Astrocyte (in vitro differentiated cells and primary cell): ENCODE data around the gene GMNN. TPM values are rescaled to one million over a fixed set of nuclear protein-coding genes. Genes with fewer than 3 reads are reported as not detected.

Experiments
- DNase-seq: peaks from one replicate; pipeline ENCODE4 v3.0.0-alpha.2; 2010; ENCODE audit warnings: low read depth
- FAIRE-seq: peaks from 2 replicates; lab custom pipeline; 2011; peaks lifted over from hg19 to GRCh38; lab: Jason Lieb, UNC
- H2AFZ ChIP-seq: 2 replicates; pipeline ENCODE4 v1.6.0; 2012; ENCODE audit warnings: low read depth, low read length, inconsistent platforms
- H3K27ac ChIP-seq: 2 replicates; pipeline ENCODE4 v1.5.1; 2011; ENCODE audit warnings: low read depth, low read length, inconsistent platforms
- H3K27me3 ChIP-seq: 2 replicates; pipeline ENCODE4 v1.6.0; 2011; ENCODE audit warnings: low read length, inconsistent platforms; ENCODE audit not compliant: insufficient read depth
- H3K36me3 ChIP-seq: 2 replicates; pipeline ENCODE4 v1.5.1; 2011; ENCODE audit warnings: low read length, inconsistent platforms; ENCODE audit not compliant: insufficient read depth
- H3K4me1 ChIP-seq: 2 replicates; pipeline ENCODE4 v1.5.1; 2011; ENCODE audit warnings: low read length, inconsistent platforms; ENCODE audit not compliant: insufficient read depth
- H3K4me2 ChIP-seq: 2 replicates; pipeline ENCODE4 v1.6.0; 2012; ENCODE audit warnings: low read length, inconsistent platforms
- H3K4me3 ChIP-seq: 2 replicates; pipeline ENCODE4 v1.5.1; 2011; ENCODE audit warnings: low read depth, mild to moderate bottlenecking, low read length, inconsistent platforms; ENCODE audit not compliant: insufficient read depth
- H3K79me2 ChIP-seq: 2 replicates; pipeline ENCODE4 v1.6.0; 2012; ENCODE audit warnings: mild to moderate bottlenecking, low read length, inconsistent platforms; ENCODE audit not compliant: insufficient read depth
- H3K9ac ChIP-seq: 2 replicates; pipeline ENCODE4 v1.6.0; 2012; ENCODE audit warnings: mild to moderate bottlenecking, low read length, inconsistent platforms
- H3K9me3 ChIP-seq: 2 replicates; pipeline ENCODE4 v1.5.1; 2012; ENCODE audit warnings: low read depth, mild to moderate bottlenecking, low read length, inconsistent platforms; ENCODE audit not compliant: insufficient read depth
- H4K20me1 ChIP-seq: 2 replicates; pipeline ENCODE4 v1.6.0; 2012; ENCODE audit warnings: low read length, inconsistent platforms; ENCODE audit not compliant: insufficient read depth
- H3K27ac Mint-ChIP-seq: one replicate; pipeline ENCODE4 v1.8.0; 2021; ENCODE audit warnings: mild to moderate bottlenecking, mixed read lengths; ENCODE audit not compliant: unreplicated experiment
- H3K27me3 Mint-ChIP-seq: one replicate; pipeline ENCODE4 v1.8.0; 2021; ENCODE audit warnings: low read depth, mixed read lengths; ENCODE audit not compliant: unreplicated experiment
- H3K36me3 Mint-ChIP-seq: one replicate; pipeline ENCODE4 v1.8.0; 2021; ENCODE audit warnings: low read depth, mixed read lengths; ENCODE audit not compliant: unreplicated experiment
- H3K4me1 Mint-ChIP-seq: one replicate; pipeline ENCODE4 v1.8.0; 2021; ENCODE audit warnings: low read depth, mixed read lengths; ENCODE audit not compliant: unreplicated experiment
- H3K4me3 Mint-ChIP-seq: one replicate; pipeline ENCODE4 v1.8.0; 2021; ENCODE audit warnings: mild to moderate bottlenecking, moderate library complexity, mixed read lengths; ENCODE audit not compliant: unreplicated experiment
- H3K9me3 Mint-ChIP-seq: one replicate; pipeline ENCODE4 v1.8.0; 2021; ENCODE audit warnings: mild to moderate bottlenecking, mixed read lengths; ENCODE audit not compliant: unreplicated experiment
- CTCF ChIP-seq: IDR thresholded peaks from 2 replicates; pipeline ENCODE4 v1.5.1; 2011; ENCODE audit warnings: low read depth, mild to moderate bottlenecking, inconsistent platforms, low read length, moderate library complexity; ENCODE audit not compliant: insufficient read depth
- EZH2 ChIP-seq: IDR thresholded peaks from 2 replicates; pipeline ENCODE4 v1.6.1; 2012; ENCODE audit warnings: mild to moderate bottlenecking, low read length, inconsistent platforms; ENCODE audit not compliant: insufficient read depth
- total RNA-seq: library from RNA; stranded (reverse); gene quantifications from 2 replicates; pipeline ENCODE4 v1.2.1, GENCODE V29; 2021

The GMNN gene
- total RNA-seq, 1 donor from 2014 or later = 16.4 TPM

GRCh38 chr6:24827162-24827561 is 52.4 kb downstream of the GMNN start:
- Histone ChIP-seq H3K79me2 (no peaks in the 10 kb centered on the region), H3K36me3 (no peaks in the 10 kb centered on the region), H2AFZ (no peak overlapping the region), H3K9ac (no peak overlapping the region), H3K9me3 (no peaks in the 10 kb centered on the region), H3K4me2 (no peak overlapping the region), H3K4me3 (no peak overlapping the region), H4K20me1 (no peaks in the 10 kb centered on the region), H3K27me3 (no peaks in the 10 kb centered on the region), H3K4me1 (no peaks in the 10 kb centered on the region), H3K27ac (no peak overlapping the region)
- H3K27ac Mint-ChIP-seq = no peak overlapping the region
- H3K9me3 Mint-ChIP-seq = no peaks in the 10 kb centered on the region
- DNase-seq (no peak), FAIRE-seq (no peak)
- H3K4me1 Mint-ChIP-seq = no peaks in the 10 kb centered on the region
- H3K36me3 Mint-ChIP-seq = no peaks in the 10 kb centered on the region
- TF ChIP-seq EZH2 (no peak), CTCF (no peak)
- H3K27me3 Mint-ChIP-seq = peaks cover 5% of the 10 kb centered on the region
- H3K4me3 Mint-ChIP-seq = no peak overlapping the region

- Histone ChIP-seq H2AFZ (no peak overlapping the region), H3K9ac (no peak overlapping the region), H3K4me1 (no peaks in the 10 kb centered on the region), H3K9me3 (no peaks in the 10 kb centered on the region), H3K4me2 (no peak overlapping the region), H4K20me1 (no peaks in the 10 kb centered on the region), H3K27ac (no peak overlapping the region), H3K36me3 (no peaks in the 10 kb centered on the region), H3K4me3 (no peak overlapping the region), H3K27me3 (no peaks in the 10 kb centered on the region), H3K79me2 (no peaks in the 10 kb centered on the region)
- no peaks in the 10 kb centered on the region for H3K9me3 Mint-ChIP-seq
- H3K27ac Mint-ChIP-seq = no peak overlapping the region
- TF ChIP-seq EZH2 = no peak
- TF ChIP-seq CTCF = no peak
- DNase-seq (no peak), FAIRE-seq (no peak)
- no peaks in the 10 kb centered on the region for H3K4me1 Mint-ChIP-seq
- no peak overlapping the region for H3K4me3 Mint-ChIP-seq
- H3K36me3 Mint-ChIP-seq = no peaks in the 10 kb centered on the region
- peaks cover 5% of the 10 kb centered on the region for H3K27me3 Mint-ChIP-seq
Observed at GRCh38 chr6:24827970-24828369, 53.2 kb downstream of the GMNN start.

GRCh38 chr6:24829657-24830056 is 54.9 kb downstream of the GMNN start:
- Histone ChIP-seq H3K9ac (no peak overlapping the region), H3K27me3 (no peaks in the 10 kb centered on the region), H3K36me3 (no peaks in the 10 kb centered on the region), H2AFZ (no peak overlapping the region), H3K9me3 (no peaks in the 10 kb centered on the region), H3K27ac (no peak overlapping the region), H3K4me2 (no peak overlapping the region), H4K20me1 (no peaks in the 10 kb centered on the region), H3K4me1 (no peaks in the 10 kb centered on the region), H3K79me2 (no peaks in the 10 kb centered on the region), H3K4me3 (no peak overlapping the region)
- Mint-ChIP-seq H3K27me3 (peaks cover 5% of the 10 kb centered on the region), H3K4me3 (no peak overlapping the region), H3K4me1 (no peaks in the 10 kb centered on the region), H3K36me3 (no peaks in the 10 kb centered on the region), H3K27ac (no peak overlapping the region), H3K9me3 (peaks cover 3% of the 10 kb centered on the region)
- FAIRE-seq (no peak), DNase-seq (no peak)
- TF ChIP-seq CTCF (no peak), EZH2 (no peak)
